ENCODE data around the gene ZNF613.

Gene ZNF613

DNA sequence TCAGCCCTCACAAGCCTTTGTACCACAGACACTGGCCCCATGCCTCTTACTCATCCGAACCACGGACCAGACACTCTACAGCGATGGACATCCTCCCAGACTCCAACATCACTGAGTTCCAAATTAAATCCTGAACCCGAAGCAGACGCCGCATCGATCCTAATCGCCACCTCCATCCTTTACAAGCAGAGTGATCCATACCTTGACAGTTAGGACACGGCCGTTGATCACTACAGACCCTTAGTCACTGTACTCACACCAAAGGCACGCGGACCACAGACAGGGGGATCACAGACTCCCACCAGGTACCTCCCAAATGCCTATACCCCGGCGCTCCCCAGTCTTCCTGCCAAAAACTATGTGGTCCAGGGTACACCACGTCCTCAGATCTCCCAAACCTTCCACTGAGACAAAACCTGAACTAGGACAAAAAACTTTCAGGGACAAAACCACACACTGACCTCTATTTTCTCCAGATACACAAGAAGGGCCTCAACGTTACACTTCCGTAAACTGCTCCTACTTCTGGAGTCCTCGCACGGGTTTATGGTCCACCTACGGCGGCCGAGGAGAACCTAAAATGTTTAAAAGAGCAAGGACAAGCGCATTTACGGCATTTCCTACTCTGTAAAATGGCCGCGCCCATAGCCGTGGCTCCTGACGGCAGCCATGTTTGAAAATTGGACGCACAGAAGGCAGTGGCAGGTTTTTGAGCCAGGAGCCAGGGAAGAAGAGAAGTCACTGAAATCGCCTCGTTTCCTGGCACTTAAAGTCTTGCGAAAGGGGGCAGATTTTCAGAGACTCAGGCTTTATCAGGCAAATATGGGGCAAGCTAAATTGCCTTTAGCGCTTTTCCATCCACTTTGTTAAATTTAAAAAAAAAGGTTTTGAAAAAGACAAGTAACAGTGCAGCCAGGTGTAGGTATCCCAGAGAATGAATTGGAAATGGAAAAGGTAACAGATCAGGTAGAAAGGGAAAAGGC lies 59.3 kb downstream of the ZNF613 start, which contains the start of gene ZNF350:
Gene ZNF350 (minus strand): TSS at position 532 of the 983 bp plus-strand sequence. CDS start 12,480 bp downstream, outside the sequence.
- TF ChIP-seq, protein P1, sequence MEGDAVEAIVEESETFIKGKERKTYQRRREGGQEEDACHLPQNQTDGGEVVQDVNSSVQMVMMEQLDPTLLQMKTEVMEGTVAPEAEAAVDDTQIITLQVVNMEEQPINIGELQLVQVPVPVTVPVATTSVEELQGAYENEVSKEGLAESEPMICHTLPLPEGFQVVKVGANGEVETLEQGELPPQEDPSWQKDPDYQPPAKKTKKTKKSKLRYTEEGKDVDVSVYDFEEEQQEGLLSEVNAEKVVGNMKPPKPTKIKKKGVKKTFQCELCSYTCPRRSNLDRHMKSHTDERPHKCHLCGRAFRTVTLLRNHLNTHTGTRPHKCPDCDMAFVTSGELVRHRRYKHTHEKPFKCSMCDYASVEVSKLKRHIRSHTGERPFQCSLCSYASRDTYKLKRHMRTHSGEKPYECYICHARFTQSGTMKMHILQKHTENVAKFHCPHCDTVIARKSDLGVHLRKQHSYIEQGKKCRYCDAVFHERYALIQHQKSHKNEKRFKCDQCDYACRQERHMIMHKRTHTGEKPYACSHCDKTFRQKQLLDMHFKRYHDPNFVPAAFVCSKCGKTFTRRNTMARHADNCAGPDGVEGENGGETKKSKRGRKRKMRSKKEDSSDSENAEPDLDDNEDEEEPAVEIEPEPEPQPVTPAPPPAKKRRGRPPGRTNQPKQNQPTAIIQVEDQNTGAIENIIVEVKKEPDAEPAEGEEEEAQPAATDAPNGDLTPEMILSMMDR (conservative IDR thresholded peaks at IDR 0.05; ENCODE audit: low read depth, low read length), result no peak
- peak; percentile 87 for DNase-seq (ENCODE audit: low read depth)
- H3K4me3 ChIP-seq (ENCODE audit: low read length), result peak within 1 kb of the TSS; percentile 99

DNA sequence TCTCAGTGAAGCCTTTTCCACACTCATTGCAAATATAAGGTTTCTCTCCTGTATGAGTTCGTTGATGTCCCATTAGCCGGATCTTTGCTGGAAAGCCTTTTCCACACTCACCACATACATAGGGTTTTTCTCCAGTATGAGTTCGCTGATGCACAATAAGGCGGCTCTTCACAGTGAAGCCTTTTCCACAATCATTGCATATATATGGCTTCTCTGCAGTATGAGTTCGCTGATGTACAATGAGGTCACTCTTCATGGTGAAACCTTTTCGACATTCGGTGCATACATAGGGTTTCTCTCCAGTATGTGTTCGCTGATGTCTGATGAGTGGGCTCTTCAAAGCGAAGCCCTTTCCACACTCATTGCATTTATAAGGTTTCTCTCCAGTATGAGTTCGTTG lies 66.2 kb downstream of the ZNF613 start:
- H3K4me3 ChIP-seq (ENCODE audit: low read length), result no peak overlapping the region
- DNase-seq (ENCODE audit: low read depth), result no peak
- TF ChIP-seq, protein P1 (conservative IDR thresholded peaks at IDR 0.05; ENCODE audit: low read depth, low read length), result no peak

DNA sequence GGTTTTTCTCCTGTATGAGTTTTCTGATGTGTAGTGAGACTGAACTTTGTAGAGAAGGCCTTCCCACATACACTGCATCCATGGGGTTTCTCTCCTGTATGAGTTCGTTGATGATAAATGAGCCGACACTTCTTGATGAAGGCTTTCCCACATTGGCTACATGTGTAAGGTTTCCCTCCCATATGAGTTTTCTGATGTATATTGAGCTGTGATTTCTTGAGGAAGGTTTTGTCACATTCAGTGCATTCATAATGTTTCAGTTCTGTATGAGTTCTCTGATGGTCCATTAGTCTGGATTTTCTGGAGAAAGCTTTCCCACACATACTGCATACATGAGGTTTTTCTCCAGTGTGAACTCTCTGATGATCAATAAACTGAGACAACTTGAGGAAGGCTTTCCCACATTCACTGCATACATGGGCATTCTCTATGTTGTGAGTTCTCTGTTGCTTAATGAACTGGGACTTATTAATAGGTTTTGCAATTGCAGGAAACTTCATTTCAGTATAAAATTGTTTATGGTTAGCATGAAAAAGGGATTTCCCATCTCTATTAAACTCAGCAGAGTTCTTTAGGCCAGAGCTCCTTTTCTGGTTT lies 66.9 kb downstream of the ZNF613 start:
- TF ChIP-seq, protein P1 (conservative IDR thresholded peaks at IDR 0.05; ENCODE audit: low read depth, low read length), result no peak
- H3K4me3 ChIP-seq (ENCODE audit: low read length), result no peak overlapping the region

More for the DNA sequence above, 66.9 kb downstream of the ZNF613 start:
- DNase-seq (ENCODE audit: low read depth), result no peak
